A549 (cell line): ENCODE measurements around the gene CNNM2. TPM values are rescaled to one million over a fixed set of nuclear protein-coding genes. Genes with fewer than 3 reads are reported as not detected.

Experiments
- ATAC-seq, 2 experiments: fragments of 200-7000 bp in 1 of 2; fragments of >200 bp in 1 of 2; cut with Nextera tagmentation in 1 of 2; cut with Tn5 transposase in 1 of 2; 3 replicates each; pipeline versions ENCODE4 v1.8.0 to v1.9.1; 2018 to 2020; ENCODE audit warnings: mild to moderate bottlenecking in 1 of 2, moderate library complexity in 1 of 2
- CTCF ChIA-PET: fragments of 300-600 bp; sonication (Branson Sonifier 250); formaldehyde crosslinking; extraction: SDS; loops from one replicate; lab custom pipeline; 2021; ENCODE audit warnings: antibody characterized with exemption, inconsistent platforms; lab: Yijun Ruan, JAX
- POLR2A ChIA-PET: fragments of 350-600 bp; formaldehyde crosslinking; extraction: SDS; loops from one replicate; lab custom pipeline; 2021; ENCODE audit warnings: antibody characterized with exemption, inconsistent platforms; lab: Yijun Ruan, JAX
- DNase-seq, 2 experiments: peaks; one replicate each; pipeline versions ENCODE4 v3.0.0 to v3.0.0-alpha.2; 2011 to 2016; ENCODE audit warnings: low read depth in 1 of 2, low spot score in 1 of 2
- FAIRE-seq: peaks from 2 replicates; lab custom pipeline; 2011; peaks lifted over from hg19 to GRCh38; lab: Jason Lieb, UNC
- H3K27ac ChIP-seq, 2 experiments: fragments of >200 bp; sonication (Bioruptor Twin); formaldehyde crosslinking; 3 replicates each; pipeline ENCODE4 v1.5.1; 2016 to 2017
- H3K4me1 ChIP-seq: fragments of >200 bp; sonication (Bioruptor Twin); formaldehyde crosslinking; 3 replicates; pipeline ENCODE4 v1.6.1; 2016
- H3K4me2 ChIP-seq: fragments of >200 bp; sonication (Bioruptor Twin); formaldehyde crosslinking; 3 replicates; pipeline ENCODE4 v1.6.1; 2016
- H3K4me3 ChIP-seq: fragments of >200 bp; sonication (Bioruptor Twin); formaldehyde crosslinking; 3 replicates; pipeline ENCODE4 v1.5.1; 2016
- H3K9me3 ChIP-seq: fragments of >200 bp; sonication (Bioruptor Twin); formaldehyde crosslinking; 3 replicates; pipeline ENCODE4 v1.6.1; 2016
- BCL3 ChIP-seq: fragments of >200 bp; sonication (Bioruptor Twin); formaldehyde crosslinking; IDR thresholded peaks from 3 replicates; pipeline ENCODE4 v1.6.1; 2016
- CBX8 ChIP-seq: fragments of 200-600 bp; sonication (generic); IDR thresholded peaks from 2 replicates; pipeline ENCODE4 v1.6.1; 2016
- CEBPB ChIP-seq, 2 experiments: fragments of >200 bp in 1 of 2; sonication (Bioruptor Twin) in 1 of 2; formaldehyde crosslinking in 1 of 2; IDR thresholded peaks; 2 replicates each; pipeline ENCODE4 v1.6.1; 2012 to 2016
- CHD4 ChIP-seq: fragments of 200-600 bp; sonication (generic); IDR thresholded peaks from 2 replicates; pipeline ENCODE4 v1.6.1; 2016; ENCODE audit warnings: antibody characterized with exemption, mild to moderate bottlenecking, borderline replicate concordance
- E2F6 ChIP-seq: IDR thresholded peaks from 2 replicates; pipeline ENCODE4 v1.6.1; 2012; ENCODE audit warnings: low read depth, borderline replicate concordance
- ELK1 ChIP-seq: fragments of 150-350 bp; IDR thresholded peaks from 2 replicates; pipeline ENCODE4 v1.6.1; 2014; ENCODE audit warnings: low read depth, mild to moderate bottlenecking, low read length
- EP300 ChIP-seq, 2 experiments: fragments of >200 bp; sonication (Bioruptor Twin); formaldehyde crosslinking; IDR thresholded peaks; 2 replicates in 1 of 2; 3 replicates in 1 of 2; pipeline ENCODE4 v1.6.1; 2016 to 2017
- ESRRA ChIP-seq: fragments of 150-350 bp; IDR thresholded peaks from 2 replicates; pipeline ENCODE4 v1.6.1; 2014; ENCODE audit warnings: mild to moderate bottlenecking, low read length, borderline replicate concordance
- GATA3 ChIP-seq: IDR thresholded peaks from 2 replicates; pipeline ENCODE4 v1.6.1; 2012; ENCODE audit warnings: borderline replicate concordance
- HOXB13 ChIP-seq: fragments of 250-450 bp; sonication (Bioruptor Pico); IDR thresholded peaks from 2 replicates; pipeline ENCODE4 v1.5.0; 2020; ENCODE audit warnings: low read depth, mild to moderate bottlenecking, moderate library complexity
- HOXB5 ChIP-seq: fragments of 250-450 bp; sonication (Bioruptor Pico); IDR thresholded peaks from 2 replicates; pipeline ENCODE4 v1.5.0; 2020; ENCODE audit warnings: mild to moderate bottlenecking, moderate library complexity
- JUNB ChIP-seq: fragments of >200 bp; sonication (Bioruptor Twin); formaldehyde crosslinking; IDR thresholded peaks from 2 replicates; pipeline ENCODE4 v1.6.1; 2016
- KDM5A ChIP-seq: fragments of 200-600 bp; sonication (generic); IDR thresholded peaks from 2 replicates; pipeline ENCODE4 v1.6.1; 2016; ENCODE audit warnings: antibody characterized with exemption, mild to moderate bottlenecking
- MAFK ChIP-seq: fragments of 450-650 bp; IDR thresholded peaks from 2 replicates; pipeline ENCODE4 v1.6.1; 2014; ENCODE audit not compliant: partially characterized antibody
- MAX ChIP-seq: IDR thresholded peaks from 2 replicates; pipeline ENCODE4 v1.6.1; 2012
- MYC ChIP-seq: IDR thresholded peaks from 2 replicates; pipeline ENCODE4 v1.6.1; 2012; ENCODE audit warnings: mild to moderate bottlenecking, inconsistent platforms, low read length, improper control_type of control experiment, borderline replicate concordance
- NPAS2 ChIP-seq: fragments of 250-450 bp; sonication (Bioruptor Pico); IDR thresholded peaks from 2 replicates; pipeline ENCODE4 v1.8.0; 2022; ENCODE audit warnings: mild to moderate bottlenecking, moderate library complexity, borderline replicate concordance
- NR3C1 ChIP-seq: fragments of >200 bp; sonication (Bioruptor Twin); formaldehyde crosslinking; IDR thresholded peaks from 3 replicates; pipeline ENCODE4 v1.6.1; 2017
- PHF8 ChIP-seq: fragments of 200-600 bp; sonication (generic); IDR thresholded peaks from 2 replicates; pipeline ENCODE4 v1.6.1; 2016; ENCODE audit warnings: low read depth, mild to moderate bottlenecking, antibody characterized with exemption, moderate library complexity, borderline replicate concordance
- POLR2A ChIP-seq: IDR thresholded peaks from 2 replicates; pipeline ENCODE4 v1.6.1; 2012; ENCODE audit warnings: mild to moderate bottlenecking, low read length
- RAD21 ChIP-seq, 2 experiments: fragments of >200 bp in 1 of 2; sonication (Bioruptor Twin) in 1 of 2; formaldehyde crosslinking in 1 of 2; IDR thresholded peaks in 1 of 2; conservative IDR thresholded peaks in 1 of 2; 2 replicates in 1 of 2; 3 replicates in 1 of 2; pipeline ENCODE4 v1.6.1; 2012 to 2018; ENCODE audit warnings: inconsistent platforms in 1 of 2
- RCOR1 ChIP-seq: fragments of 150-350 bp; IDR thresholded peaks from 2 replicates; pipeline ENCODE4 v1.6.1; 2014; ENCODE audit warnings: antibody characterized with exemption, low read length, low read depth
- RFX5 ChIP-seq: fragments of 450-650 bp; IDR thresholded peaks from 2 replicates; pipeline ENCODE4 v1.7.1; 2014; ENCODE audit warnings: antibody characterized with exemption, mild to moderate bottlenecking, moderate library complexity
- TFCP2L1 ChIP-seq: fragments of 250-450 bp; sonication (Bioruptor Pico); IDR thresholded peaks from 2 replicates; pipeline ENCODE4 v1.5.0; 2021; ENCODE audit warnings: mild to moderate bottlenecking
- TP53 ChIP-seq: fragments of 250-450 bp; sonication (Bioruptor Pico); IDR thresholded peaks from 2 replicates; pipeline ENCODE4 v1.5.0; 2021; ENCODE audit warnings: mild to moderate bottlenecking, moderate library complexity
- ZC3H11A ChIP-seq: fragments of 450-650 bp; IDR thresholded peaks from 2 replicates; pipeline ENCODE4 v1.6.1; 2014; ENCODE audit warnings: antibody characterized with exemption, mild to moderate bottlenecking
- WGBS: methylation state at CpG from one replicate; pipeline ENCODE4 v1.1.6; 2017; ENCODE audit errors: missing lambda C conversion rate; 5-methylcytosine and 5-hydroxymethylcytosine counted together
- polyA plus RNA-seq, 4 experiments: library from polyadenylated mRNA; depleted of rRNA in 3 of 4; stranded (reverse); fragments of >200 nt; fragmentation: RNase III in 1 of 4; extraction: RNeasy Plus Mini Kit Qiagen cat#74134 plus additional on column Dnase treatment in 1 of 4; gene quantifications; 2 replicates in 3 of 4; 3 replicates in 1 of 4; pipeline ENCODE4 v1.2.3, GENCODE V29; 2011 to 2017

The CNNM2 gene
- polyA plus RNA-seq, 2 of the 4 experiments (the other 2 are of a cell fraction): 6.4 to 6.9 TPM

- TF ChIP-seq RAD21 (conservative IDR thresholded peaks at IDR 0.05 in 1 of 2, IDR thresholded peaks at IDR 0.05 in 1 of 2): no peak
- TF ChIP-seq E2F6: no peak
- TF ChIP-seq, all 56 proteins: peak for 0
These were observed 67.7 kb downstream of the CNNM2 start (continued) for GRCh38 chr10:102985811-102986210.

- Histone ChIP-seq H3K4me1 (peaks cover 17% of the 10 kb centered on the region), H3K4me2 (peak overlapping the region; percentile 73), H3K4me3 (peak overlapping the region; percentile 11; the same call in 1 of the 3 replicates), H3K9me3 (no peaks in the 10 kb centered on the region), H3K27ac (peak overlapping the region; percentile 53 to 66; a peak in 4 of 6 replicates)
- FAIRE-seq: peak; percentile 94
- WGBS: 23% methylated on average over 8 of the region's 8 CpGs
- CTCF ChIA-PET: interaction anchor here (0.6 to 1.1 kb wide), 2 partner anchors 71 to 353 kb away, joined by 3 to 4 read pairs; partner anchors contain the start of gene CNNM2
- 0 out of 2 replicates have a peak, but pooled peaks have one; percentile 14 for TF ChIP-seq JUNB
- TF ChIP-seq MAX: no peak
- TF ChIP-seq ELK1: no peak
- no peak for TF ChIP-seq PHF8
- no peak for TF ChIP-seq TFCP2L1
- TF ChIP-seq CHD4: no peak
- TF ChIP-seq E2F6: no peak
- TF ChIP-seq HOXB5 (CRISPR knock-in tag): no peak
- no peak for TF ChIP-seq TP53 (CRISPR knock-in tag)
- TF ChIP-seq POLR2A: no peak
- TF ChIP-seq RFX5: no peak
- TF ChIP-seq KDM5A: no peak
- no peak for TF ChIP-seq BCL3
- no peak for TF ChIP-seq EP300 (IDR thresholded peaks at IDR 0.05)
- TF ChIP-seq NPAS2 (CRISPR knock-in tag): no peak
- TF ChIP-seq NR3C1: no peak
- no peak for TF ChIP-seq RAD21 (conservative IDR thresholded peaks at IDR 0.05 in 1 of 2, IDR thresholded peaks at IDR 0.05 in 1 of 2)
- no peak for TF ChIP-seq CBX8
- peak in 1 of 2 experiments; percentile 78; a peak in 2 of 4 replicates for TF ChIP-seq CEBPB (IDR thresholded peaks at IDR 0.05)
- no peak for TF ChIP-seq MAFK
- TF ChIP-seq ZC3H11A: no peak
- TF ChIP-seq MYC: no peak
- TF ChIP-seq ESRRA: no peak
- TF ChIP-seq GATA3: peak; percentile 67
- no peak for TF ChIP-seq RCOR1
- no peak for TF ChIP-seq HOXB13 (CRISPR knock-in tag)
- ATAC-seq: peak; percentile 88 to 95
- POLR2A ChIA-PET: no interaction called here
- DNase-seq: peak in 1 of 2 experiments; percentile 86
These were observed 70.6 kb downstream of the CNNM2 start for GRCh38 chr10:102988404-102989314.
